Peyer's patch (tissue), 4 donors: ENCODE measurements around the gene ZFX.

Experiments used
- POLR2A ChIP-seq, 2 donors: fragments of 450-650 bp; IDR thresholded peaks; one replicate each; pipeline ENCODE4 v1.5.1; 2017; ENCODE audit warnings: antibody characterized with exemption in 2 of 2, mild to moderate bottlenecking in 2 of 2, moderate library complexity in 2 of 2
- TF ChIP-seq, protein P1 (sequence below), 6 experiments: fragments of 450-650 bp in 4 of 6; fragments of 200-600 bp in 2 of 6; sonication (generic) in 1 of 6; IDR thresholded peaks; one replicate each; pipeline ENCODE4 v1.5.1; 2017 to 2019; ENCODE audit warnings: antibody characterized with exemption in 6 of 6, mild to moderate bottlenecking in 3 of 6, moderate library complexity in 1 of 6

DNA sequence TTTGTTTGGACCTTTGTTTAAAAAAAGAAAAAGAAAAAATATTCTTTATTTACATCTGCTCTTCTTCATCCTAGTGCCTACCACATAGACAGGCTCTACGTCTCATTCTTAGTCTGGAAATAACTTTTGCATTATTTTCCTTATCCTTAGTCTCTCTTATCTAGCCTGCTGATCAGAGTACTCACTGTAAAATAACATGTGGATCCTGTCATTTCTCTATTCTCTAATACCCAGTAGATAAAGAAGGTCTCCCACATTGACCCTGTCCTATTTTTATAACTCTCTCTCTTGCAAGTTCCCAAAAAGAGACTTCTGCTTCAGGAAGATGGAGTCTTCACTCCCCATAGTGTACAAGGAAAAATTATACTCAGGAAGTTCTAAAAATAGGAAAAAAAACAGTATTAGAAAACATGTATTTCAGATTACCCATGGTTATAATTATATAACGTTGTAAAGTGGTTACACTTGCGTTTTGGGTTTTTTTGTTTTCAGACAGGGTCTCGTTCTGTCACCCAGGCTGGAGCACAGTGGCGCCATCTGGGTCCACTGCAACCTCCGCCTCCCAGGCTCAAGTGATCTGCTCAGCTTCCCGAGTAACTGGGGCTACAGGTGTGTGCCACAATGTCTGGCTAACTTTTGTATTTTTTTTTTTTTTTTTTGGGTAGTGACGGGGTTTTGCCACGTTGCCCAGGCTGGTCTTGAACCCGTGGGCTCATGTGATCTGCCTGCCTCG, 23.8 kb downstream of the ZFX start:
- TF ChIP-seq, protein P1, sequence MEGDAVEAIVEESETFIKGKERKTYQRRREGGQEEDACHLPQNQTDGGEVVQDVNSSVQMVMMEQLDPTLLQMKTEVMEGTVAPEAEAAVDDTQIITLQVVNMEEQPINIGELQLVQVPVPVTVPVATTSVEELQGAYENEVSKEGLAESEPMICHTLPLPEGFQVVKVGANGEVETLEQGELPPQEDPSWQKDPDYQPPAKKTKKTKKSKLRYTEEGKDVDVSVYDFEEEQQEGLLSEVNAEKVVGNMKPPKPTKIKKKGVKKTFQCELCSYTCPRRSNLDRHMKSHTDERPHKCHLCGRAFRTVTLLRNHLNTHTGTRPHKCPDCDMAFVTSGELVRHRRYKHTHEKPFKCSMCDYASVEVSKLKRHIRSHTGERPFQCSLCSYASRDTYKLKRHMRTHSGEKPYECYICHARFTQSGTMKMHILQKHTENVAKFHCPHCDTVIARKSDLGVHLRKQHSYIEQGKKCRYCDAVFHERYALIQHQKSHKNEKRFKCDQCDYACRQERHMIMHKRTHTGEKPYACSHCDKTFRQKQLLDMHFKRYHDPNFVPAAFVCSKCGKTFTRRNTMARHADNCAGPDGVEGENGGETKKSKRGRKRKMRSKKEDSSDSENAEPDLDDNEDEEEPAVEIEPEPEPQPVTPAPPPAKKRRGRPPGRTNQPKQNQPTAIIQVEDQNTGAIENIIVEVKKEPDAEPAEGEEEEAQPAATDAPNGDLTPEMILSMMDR (IDR thresholded peaks at IDR 0.05): no peak
- TF ChIP-seq POLR2A (IDR thresholded peaks at IDR 0.05): no peak
